H4 (cell line): Measurements from ENCODE around the gene PLEKHG3. TPM values are rescaled to one million over a fixed set of nuclear protein-coding genes. Genes with fewer than 3 reads are reported as not detected.
A peak's percentile ranks its signal among the peaks of the same experiment; 100 is the strongest.

Experiments used
- DNase-seq: peaks from one replicate; pipeline ENCODE4 v3.0.0-alpha.2; 2015; ENCODE audit warnings: low spot score
- total RNA-seq: library from RNA; depleted of rRNA; stranded (reverse); fragments of >200 nt; shearing (Covaris generic); gene quantifications from 2 replicates; pipeline ENCODE4 v1.2.3, GENCODE V29; 2014

PLEKHG3 gene
- total RNA-seq, 1 experiment from 2014 or later, result 4.6 TPM

- no peak for DNase-seq
Observed at GRCh38 chr14:64706593-64707193, 2.5 kb downstream of the PLEKHG3 start.

DNA sequence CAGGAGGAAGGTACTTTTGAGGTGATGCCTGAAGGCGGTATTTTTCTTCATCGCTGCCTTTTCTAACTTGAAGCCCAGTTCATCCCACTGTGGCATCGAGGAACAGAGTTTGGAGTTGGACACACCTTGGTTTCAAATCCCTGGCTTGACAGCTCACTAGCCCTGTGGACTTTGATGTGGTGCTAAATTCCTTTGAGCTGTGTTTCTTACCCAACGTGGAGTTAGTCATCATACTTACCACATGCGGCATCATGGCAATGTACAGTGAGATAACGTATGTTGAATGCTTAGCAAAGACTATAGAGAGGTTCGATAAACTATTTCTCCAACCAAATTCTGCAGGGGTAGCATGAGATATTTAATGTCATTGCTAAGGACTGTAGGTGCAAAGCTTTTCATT, 3.4 kb downstream of the PLEKHG3 start:
- DNase-seq, result peak; percentile 65

DNA sequence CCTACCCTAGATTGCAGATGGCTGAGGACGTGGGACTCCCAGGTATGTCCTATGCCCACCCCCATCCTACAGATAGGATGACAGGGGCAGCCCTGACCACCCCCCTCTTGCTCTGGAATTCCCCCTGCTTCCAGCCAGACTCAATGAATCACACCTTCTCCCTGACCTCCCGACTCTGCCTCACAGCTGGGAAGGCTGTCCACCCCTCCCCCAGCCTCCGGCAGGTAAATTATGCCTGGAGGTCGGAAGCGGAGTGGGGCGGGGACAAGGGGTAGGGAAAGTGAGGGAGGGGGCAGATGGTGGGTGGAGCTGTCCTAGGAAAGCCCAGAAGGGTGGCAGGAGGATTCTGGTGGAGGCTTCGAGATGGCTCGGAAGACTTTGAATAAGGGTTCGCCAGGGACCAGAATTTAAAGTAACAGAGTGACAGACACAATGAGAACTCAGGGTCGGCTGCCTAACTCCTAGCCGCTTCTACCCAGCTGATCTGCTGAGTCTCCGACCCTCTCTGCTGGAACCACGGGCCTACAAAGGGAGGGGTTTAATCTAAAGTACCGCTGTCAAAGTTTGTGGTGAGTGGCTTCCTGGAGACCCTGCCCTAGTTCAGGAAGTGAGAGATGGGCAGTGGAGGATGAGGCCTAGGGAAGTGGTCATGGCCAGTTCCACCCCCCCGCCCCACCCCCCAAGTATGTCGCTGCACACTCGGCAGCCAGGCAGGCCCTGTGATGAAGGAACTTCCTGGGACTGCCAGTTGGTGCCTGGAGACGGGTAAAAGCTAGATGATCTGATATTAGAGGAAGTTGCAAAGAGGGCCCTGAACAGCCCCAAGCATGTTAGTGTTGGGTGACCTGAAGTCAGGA, 4.2 kb downstream of the PLEKHG3 start:
- DNase-seq, result no peak

DNA sequence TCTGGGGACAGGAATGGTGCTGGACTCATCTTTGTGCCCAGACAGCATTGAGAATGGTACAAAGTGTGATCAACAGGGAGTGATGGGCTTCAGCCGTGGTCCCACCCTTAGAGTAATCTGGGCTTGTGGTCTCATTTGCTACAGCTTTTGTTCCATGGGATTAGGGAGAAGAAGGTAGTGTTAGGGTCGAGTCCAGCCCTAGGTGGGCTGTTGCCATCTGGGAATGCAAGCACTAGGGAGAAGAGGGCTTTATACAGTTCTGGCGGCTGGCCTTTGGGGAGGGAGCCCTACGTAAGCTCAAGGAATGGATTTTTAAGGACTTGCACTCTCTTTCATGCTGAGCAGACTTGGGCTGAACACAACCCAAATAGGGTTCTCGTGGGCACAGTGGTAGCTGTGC, 4.9 kb downstream of the PLEKHG3 start:
- DNase-seq, result no peak

DNA sequence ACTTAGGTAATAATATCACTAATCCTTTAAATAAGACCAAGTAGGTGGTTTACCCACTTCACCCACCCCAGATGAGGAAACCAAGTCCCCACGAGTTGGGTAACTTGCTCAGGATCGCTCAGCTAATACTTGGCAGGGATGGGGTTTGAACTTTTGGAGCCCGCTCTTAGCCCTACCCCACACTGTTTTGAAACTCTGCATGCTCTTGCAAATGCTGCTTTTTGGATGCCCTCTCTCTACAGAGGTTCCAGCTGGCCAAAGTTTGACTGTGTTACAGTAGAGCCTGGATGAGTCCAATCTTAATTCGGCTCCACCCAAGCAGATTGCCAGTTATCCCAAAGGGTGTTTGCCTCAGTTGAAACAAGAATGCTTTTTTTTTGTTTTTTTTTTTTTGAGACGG, 6.8 kb downstream of the PLEKHG3 start:
- DNase-seq, result no peak

GRCh38 chr14:64713677-64714076, 9.5 kb downstream of the PLEKHG3 start:
- no peak for DNase-seq

DNA sequence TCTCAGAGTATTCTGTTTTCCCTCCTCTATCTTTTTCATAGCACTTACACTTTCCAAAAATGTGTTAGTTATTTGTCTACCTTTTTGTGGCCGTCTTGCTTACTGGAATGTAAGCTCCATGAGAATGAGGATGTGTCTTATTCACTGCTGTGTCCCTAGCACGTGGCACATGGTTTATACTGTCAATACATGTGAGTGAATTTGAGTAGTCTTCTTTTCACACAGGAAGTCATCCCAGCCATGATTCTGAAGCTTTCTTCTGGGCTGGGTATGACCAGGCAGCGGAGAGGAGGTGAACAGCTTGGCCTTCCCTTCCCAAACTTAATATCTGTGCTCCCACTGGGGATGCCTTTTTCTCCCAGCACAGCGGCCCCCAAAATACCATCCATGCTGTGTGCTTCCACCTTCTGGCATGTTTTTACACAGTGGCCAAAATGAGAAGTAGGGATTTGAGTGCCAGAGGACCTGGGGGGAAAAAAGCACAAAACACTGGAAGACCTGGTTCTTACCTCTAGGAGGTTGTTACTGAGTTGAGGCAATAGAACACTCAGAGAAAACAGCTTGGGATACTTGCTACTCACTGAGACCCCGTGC, 10.3 kb downstream of the PLEKHG3 start:
- DNase-seq, result no peak

GRCh38 chr14:64715146-64715627, 11.0 kb downstream of the PLEKHG3 start:
- no peak for DNase-seq

DNA sequence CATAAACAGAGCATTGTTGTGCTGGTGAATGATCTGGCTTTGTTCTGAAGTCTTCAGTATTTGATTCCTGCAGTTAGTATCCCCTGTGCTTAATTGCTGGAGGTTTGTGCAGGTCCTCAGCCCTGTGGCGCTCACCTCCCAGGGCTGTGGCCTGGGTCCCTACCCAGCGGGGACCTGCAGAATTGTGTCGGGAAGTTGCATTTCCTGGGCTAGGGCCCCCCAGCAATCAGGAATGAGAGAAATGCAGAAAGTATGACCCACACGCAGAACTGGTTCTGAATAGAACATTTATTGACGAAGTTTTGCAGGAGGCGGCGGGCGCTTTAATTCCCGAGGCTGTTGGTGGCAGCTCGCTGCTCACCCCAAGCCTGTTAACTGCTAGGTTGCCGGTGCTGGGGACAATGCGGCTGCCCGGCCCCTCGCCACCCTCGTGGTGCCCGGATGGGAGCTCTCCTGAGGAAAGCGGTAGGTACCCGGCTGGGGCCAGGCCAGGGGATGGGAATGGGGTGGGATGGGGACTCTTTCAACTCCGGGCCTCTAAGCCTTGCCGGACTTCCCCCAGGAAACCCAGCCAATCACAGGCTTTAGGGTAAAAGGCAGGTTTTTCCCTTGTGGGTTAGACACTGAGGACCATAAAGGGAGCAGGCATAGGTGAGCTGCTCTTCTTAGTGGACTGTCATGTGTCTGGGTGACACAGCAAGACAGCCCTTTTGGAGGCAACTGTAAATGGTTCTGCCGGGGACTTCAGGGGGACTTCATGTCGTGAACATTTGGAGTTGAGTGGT, 11.6 kb downstream of the PLEKHG3 start:
- no peak for DNase-seq

DNA sequence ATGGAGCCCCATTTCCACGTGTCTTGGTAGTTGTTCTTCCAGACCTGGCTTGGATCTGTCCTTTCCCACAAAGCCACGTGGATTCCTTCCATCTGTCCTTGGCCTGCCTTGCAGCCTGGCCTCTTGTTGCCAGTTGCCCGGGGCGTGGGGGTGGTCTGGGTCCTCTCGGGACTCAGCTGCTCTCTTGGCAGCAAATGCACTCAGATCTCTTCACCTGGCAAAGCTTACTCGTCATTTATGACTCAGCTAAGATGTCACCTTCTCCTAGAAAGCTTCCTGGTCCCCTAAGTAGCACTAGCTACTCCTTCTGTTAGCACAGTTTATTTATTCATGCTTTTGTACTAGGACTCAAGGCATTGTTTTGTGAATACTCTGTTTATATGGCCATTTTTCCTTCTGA, 13.6 kb downstream of the PLEKHG3 start:
- DNase-seq, result no peak

DNA sequence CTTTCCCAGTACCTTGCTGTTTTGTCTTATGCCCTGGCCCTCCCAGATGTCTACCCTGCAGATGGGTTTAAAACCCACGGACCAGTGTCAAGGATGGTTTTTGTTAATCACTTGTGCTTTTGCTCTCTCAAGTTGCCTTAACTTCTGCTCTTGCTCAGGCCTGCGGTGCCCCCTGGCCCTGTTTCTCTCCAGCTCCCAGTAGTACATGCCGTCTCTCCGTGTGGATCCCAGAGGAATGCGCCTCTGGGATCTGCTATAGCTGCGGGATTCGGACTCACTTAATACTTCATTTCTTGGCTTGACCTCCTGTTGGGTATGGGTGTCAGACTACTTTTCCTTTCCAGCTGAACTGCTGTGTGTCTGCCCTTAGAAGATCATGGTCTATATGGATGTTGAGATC, 14.5 kb downstream of the PLEKHG3 start:
- DNase-seq, result no peak

DNA sequence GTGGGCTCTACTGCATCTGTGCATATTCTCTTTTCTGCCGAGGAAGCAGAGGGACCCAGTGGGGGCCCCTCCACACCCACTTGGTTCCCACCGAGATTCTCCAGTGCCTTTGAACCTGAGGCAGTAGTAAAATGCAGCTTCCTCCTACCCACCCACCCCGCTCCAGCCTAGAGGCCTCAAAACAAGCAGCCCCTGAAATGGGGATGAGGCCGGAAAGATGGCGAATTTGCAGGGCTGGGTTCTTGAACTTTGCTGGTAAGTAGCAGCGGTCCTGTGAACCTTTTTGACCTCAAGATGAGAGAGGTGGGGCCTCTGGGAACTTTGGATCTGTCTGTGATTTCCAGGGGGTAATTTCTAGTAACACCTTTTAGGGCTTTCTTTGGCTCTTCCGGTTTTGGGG, 15.4 kb downstream of the PLEKHG3 start:
- DNase-seq, result no peak

GRCh38 chr14:64720131-64720576, 15.9 kb downstream of the PLEKHG3 start:
- peak; percentile 95 for DNase-seq

GRCh38 chr14:64721391-64721791, 17.2 kb downstream of the PLEKHG3 start:
- peak; percentile 96 for DNase-seq

GRCh38 chr14:64721899-64722298, 17.7 kb downstream of the PLEKHG3 start:
- no peak for DNase-seq

DNA sequence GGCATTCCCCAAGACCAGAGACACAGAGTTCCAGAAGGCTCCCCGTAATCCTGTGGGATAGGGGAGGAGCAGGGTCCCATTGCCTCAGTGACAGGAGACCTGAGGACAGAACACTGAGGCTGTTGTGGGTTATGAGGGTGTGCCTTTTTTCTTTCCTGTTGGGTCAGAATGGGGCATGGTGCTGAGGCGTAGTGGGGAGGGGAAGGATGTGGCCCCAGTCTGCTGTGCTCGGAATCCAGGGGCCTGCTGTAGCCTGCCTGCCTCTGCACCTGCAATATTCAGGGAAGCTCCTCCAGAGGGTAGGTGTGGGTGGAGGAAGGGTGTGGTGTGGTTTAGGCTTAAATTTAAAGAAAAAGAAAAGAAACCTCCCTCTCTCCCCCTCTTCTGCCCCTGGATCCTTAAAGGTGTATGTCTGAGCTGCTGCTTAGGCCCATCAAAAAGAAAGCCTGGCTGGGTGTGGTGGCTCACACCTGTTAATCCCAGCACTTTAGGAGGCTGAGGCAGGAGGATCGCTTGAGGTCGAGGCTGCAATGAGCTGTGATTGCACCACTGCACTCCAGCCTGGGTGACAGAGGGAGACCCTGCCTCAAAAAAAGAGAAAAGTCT, 18.7 kb downstream of the PLEKHG3 start:
- no peak for DNase-seq

DNA sequence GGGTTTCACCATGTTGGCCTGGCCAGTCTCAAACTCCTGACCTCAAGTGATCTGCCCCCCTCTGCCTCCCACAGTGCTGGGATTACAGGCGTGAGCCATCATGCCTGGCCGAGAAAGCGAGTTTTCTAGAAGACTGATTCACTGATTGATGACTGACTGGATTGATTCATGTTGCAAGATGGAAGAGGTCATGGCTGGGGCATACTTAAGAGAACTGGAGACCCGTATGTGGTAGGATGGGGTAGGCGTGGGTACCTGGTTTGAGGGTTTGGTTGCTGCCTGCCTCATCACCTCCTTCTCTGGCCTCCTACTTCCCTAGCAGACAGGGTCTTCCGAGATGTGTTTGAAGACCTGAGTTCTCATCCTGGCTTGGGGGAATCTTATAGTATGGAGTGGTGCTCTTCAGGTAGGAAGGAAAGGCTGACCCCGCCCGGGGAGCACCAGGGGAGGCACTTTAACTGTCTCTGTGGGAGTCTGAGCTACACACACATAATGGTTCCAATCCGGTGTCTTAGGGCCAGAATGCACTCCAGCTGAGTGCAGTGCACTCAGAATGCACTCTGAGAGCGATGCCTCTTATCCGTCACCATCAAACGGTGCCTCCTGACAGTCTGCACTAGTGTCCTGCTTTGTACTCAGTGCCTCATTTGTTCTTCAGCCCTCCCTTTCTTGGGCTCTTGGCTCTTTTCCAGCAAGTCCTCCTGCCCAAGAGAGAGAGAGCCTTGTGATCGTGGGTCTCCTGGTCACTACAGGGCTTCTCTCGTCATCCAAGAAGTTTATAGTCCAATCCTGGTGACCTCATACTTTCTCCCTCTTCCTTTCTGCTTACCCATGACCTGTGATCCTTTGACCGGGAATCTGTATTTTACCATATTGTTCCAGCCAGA, 19.7 kb downstream of the PLEKHG3 start:
- no peak for DNase-seq

DNA sequence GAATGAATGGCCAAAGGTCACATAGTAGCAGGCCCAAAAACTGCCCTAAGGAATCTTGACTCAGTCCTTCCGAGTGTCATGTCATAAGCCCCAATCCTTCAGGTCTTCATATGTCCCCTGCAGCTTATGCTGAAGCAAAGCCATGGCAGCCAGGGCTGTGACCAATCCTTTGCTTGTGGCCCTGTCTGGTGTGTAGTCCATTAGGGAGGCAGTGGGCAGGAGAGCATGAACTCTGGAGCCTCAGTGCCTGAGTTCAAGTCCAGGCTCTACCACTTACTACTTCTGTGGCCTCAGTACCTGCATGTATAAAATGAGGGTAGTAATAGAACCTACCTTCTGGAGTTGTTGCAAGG, 20.3 kb downstream of the PLEKHG3 start:
- no peak for DNase-seq

DNA sequence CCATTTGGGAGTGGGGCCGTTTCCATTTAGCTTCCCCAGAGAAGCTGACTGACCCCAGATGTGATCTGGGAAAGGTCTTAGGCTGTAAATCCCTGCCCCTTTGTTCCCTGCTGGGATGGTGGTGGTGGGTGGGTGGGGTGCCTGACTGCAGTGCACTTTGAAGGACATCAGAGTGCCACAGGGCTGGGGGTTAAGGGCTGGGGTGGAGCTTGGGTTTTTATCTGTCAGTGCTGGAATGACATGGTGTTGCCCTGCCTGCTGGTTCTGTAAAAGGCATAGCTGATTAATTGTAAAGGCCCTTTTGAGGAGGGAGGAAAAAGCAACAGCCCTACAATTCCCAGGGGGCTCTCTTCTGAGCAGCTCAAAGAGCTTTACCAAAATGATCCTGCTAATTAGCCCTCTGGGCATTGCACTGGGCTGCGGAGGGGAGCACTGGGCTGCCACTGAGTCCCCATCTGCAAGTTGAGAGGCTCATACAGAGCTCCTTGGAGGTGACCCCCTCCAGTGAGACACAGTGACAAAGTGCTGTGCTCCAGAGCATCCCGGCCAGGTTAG, 21.1 kb downstream of the PLEKHG3 start:
- DNase-seq, result no peak

- DNase-seq, result no peak
Observed at GRCh38 chr14:64725879-64726584, 21.8 kb downstream of the PLEKHG3 start.
